GM19452 (cell line): ENCODE data around the gene ECSCR.
"Not testable (repeated sequence)": the region's sequence is repeated elsewhere in the genome, so short reads cannot be mapped to it uniquely, and the experiment has no call there.

Experiments used
- ATAC-seq: cut with Tn5 transposase; IDR thresholded peaks from one replicate; pipeline ENCODE4 v1.9.1; 2021; ENCODE audit not compliant: unreplicated experiment

Gene ECSCR

DNA sequence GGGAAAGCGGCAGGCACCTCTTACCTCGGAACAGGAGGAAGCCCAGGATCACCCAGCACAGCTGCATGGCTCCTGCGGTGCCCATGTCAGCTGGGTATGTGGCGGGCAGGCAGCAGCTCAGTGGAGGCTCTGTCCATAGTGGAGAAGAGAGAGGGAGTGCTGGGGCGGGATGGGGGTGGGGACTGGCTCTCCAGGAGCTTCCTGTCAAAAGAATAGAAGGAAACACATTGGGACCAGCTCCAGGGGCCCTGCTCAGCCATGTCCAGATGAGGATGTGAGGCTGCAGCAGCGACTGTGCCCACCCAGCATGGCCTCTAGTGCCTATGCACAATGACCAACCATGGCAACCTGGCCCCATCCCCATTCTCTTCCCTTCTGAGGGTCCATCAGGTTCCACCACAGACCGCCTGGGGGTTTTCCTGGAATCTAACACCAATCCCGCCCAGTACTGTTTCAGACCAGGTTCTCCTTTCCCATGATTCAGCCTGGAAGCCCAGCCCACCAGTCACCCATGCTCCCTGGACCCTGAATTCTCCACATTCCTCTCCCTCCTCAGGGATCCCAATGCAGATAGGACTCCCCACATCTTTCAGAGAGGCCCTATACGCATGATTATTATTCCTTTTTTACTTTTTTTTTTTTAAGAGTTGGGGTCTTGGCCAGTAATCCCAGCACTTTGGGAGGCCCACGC is at the start of gene ECSCR:
Gene ECSCR (minus strand): TSS at position 158 of the 691 bp plus-strand sequence. CDS start 73 bp downstream, at position 85.
- no peak for ATAC-seq

GRCh38 chr5:139504722-139505121 is 42.2 kb upstream of the ECSCR start:
- not testable (repeated sequence) for ATAC-seq

DNA sequence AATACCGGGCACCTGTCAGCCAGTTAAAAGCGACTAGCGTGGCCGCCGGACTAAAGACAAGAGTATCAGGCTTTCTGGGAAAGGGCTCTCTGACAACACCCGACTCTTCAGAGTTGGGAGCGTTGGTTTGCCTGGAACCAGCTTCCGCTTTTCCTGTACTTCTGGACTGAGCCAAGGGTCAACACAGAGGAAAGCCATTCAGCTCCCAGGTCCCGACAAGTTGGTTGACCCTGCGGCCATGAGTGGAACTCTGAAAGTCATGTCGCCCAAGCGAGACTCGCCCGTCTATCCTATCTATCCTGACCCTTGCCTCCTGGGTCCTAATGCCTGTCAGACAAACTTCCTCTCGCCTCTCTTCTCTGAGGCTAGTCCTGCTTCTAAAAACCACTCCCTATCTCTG is 41.3 kb upstream of the ECSCR start:
- ATAC-seq, result not testable (repeated sequence)

GRCh38 chr5:139503036-139503817 is 40.7 kb upstream of the ECSCR start:
- ATAC-seq, result not testable (repeated sequence)

DNA sequence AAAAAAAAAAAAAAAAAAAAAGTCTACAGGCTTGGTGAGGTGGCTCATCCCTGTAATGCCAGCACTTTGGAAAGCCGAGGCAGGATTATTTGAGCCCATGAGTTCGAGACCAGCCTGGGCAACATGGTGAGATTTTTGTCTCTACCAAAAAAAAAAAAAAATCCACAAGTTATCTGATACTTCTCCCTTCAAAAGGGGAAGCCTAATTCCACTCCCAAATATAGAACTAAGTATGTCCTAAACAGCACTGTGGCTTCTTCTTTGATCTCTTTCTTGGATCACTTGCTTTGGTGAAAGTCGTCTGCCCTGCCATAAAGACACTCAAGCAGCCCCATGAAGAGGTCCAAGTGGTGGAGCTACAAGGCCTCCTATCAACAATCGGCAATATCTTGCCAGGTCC is 38.8 kb upstream of the ECSCR start:
- no peak for ATAC-seq

GRCh38 chr5:139495638-139496435 is 33.3 kb upstream of the ECSCR start:
- no peak for ATAC-seq

- ATAC-seq, result no peak
Measured at GRCh38 chr5:139494832-139495231, 32.3 kb upstream of the ECSCR start.

DNA sequence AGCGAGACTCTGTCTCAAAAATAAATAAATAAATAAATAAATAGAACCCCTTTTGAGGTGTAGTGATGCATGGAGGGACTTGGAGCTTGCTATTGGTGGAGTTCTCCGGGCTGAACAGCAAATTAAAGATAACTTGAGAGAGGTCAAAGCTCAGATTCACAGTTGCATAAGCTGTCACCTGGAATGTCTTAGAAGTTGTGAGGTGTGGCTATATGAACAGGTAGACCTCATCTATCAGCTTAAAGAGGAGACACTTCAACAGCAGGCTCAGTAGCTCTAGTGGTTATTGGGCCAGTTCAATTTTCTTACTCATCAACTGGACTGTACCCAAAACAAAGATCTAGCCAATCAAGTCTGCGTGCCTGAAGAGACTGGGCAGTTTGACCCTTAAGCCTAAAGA is 31.7 kb upstream of the ECSCR start:
- ATAC-seq, result no peak

- no peak for ATAC-seq
Measured at GRCh38 chr5:139492700-139493192, 30.2 kb upstream of the ECSCR start.

- no peak for ATAC-seq
Measured at GRCh38 chr5:139488260-139488659, 25.7 kb upstream of the ECSCR start.

GRCh38 chr5:139486201-139486600 is 23.7 kb upstream of the ECSCR start:
- no peak for ATAC-seq

- not testable (repeated sequence) for ATAC-seq
Measured at GRCh38 chr5:139482890-139483208, 20.3 kb upstream of the ECSCR start.

- no peak for ATAC-seq
Measured at GRCh38 chr5:139482050-139482889, 19.7 kb upstream of the ECSCR start, which contains the start of gene STING1. STING1 (minus strand) TSS chr5:139482758; CDS start chr5:139481704, 1,054 bp downstream.

DNA sequence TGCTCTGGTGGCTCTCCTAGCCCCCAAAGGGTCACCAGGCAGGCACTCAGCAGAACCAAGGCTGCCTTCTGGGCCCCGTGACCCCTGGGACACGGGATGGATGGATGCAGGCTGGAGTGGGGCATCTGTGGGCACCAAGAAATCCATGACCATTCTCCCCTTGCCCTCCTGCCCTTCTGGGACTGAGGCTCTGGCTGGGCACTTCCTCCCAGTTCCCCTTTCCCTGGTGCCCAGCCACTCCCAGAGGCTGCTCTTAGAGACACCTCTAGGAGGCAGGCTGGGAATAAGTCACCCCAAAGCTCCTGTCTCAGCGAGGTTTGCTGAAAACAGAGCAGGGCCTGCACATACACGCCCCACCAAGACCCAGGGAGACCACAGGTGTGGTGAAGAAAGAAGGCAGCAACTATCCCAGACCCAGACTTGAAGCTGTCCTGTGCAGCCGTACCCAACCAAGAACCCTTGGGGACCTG is 19.1 kb upstream of the ECSCR start:
- ATAC-seq, result no peak

- ATAC-seq, result no peak
Measured at GRCh38 chr5:139481122-139481533, 18.6 kb upstream of the ECSCR start.

- ATAC-seq, result not testable (repeated sequence)
Measured at GRCh38 chr5:139479729-139480128, 17.2 kb upstream of the ECSCR start.

DNA sequence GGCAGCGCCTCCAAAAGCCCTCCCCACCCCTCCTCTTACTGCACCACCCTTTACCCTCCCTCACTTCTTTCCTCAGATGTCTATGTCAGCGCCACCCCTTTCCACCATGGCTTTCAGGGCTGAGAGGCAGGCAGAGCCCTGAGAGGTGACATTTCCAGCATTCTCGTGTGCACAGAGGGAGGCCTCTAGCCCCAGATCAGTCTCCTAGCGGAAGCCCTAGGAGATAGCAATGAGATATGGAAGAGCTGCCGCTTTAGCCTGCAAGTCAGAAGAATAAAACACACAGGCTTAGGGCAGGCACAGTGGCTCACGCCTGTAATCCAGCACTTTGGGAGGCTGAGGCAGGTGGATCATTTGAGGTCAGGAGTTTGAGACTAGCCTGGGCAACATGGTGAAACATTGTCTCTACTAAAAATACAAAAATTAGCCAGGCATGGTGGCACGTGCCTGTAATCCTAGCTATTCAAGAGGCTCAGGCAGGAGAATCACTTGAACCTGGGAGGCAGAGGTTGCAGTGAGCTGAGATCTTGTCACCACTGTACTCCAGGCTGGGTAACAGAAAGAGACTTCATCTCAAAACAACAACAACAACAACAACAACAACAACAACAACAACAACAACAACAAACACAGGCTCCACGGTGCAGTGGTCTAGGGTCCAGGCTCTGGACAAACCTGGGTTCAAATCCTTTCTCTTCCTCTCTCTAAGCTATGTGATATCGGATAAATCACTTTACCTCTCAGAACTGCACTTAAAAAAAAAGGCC is 16.3 kb upstream of the ECSCR start:
- ATAC-seq, result not testable (repeated sequence)

DNA sequence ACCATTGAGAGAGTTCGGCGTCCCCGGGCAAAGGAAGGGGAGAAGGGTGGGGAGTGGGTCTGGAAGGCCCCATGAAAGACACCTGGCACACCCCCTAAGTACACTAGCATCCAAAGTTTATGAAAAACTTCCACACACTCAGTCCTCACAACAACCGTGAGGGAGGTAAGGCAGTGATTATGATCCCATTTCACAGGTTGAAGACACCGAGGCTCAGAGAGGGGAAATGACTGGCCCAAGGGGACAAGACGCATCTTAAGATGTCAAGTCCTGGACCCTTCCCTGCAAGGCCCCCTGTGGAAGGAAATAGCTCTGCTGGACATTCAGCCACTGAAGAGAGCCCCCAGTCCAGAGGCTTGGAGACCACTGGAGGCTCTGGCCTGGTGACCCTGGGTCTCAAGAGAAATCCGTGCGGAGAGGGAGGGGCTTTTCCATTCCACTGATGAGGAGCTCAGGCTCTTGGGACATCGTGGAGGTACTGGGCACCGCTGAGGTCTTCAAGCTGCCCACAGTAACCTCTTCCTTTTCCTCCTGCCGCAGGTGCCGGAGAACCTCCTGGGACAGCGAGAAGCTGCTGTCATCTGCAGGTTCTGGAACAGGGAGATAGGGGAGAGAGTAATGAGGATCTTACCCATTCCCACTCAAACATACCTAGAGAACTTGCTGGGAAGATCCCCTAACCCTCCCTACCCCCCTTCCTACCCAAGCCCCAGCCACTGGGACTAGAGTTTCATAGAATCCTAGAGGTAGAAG is 13.5 kb upstream of the ECSCR start:
- ATAC-seq, result no peak
